Activated naive CD8-positive, alpha-beta T cell treated with anti-CD3 and anti-CD28 coated beads, Interleukin-2, amount 50 U/mL, for 24 hours (primary cell): Measurements from ENCODE around the gene RAET1E.
"Not testable (repeated sequence)": the region's sequence is repeated elsewhere in the genome, so short reads cannot be mapped to it uniquely, and the experiment has no call there.

ENCODE experiments used
- ATAC-seq: fragments of 150-1000 bp; cut with Tn5 transposase; one replicate; pipeline ENCODE4 v1.10.0; 2021
- DNase-seq: peaks from one replicate; pipeline ENCODE4 v3.0.0; 2021
- H3K27ac Mint-ChIP-seq: one replicate; pipeline ENCODE4 v1.8.0; 2021; ENCODE audit warnings: mild to moderate bottlenecking, mixed read lengths
- H3K27me3 Mint-ChIP-seq: one replicate; pipeline ENCODE4 v1.8.0; 2021; ENCODE audit warnings: mixed read lengths
- H3K36me3 Mint-ChIP-seq: one replicate; pipeline ENCODE4 v1.8.0; 2021; ENCODE audit warnings: low read depth, mixed read lengths
- H3K4me1 Mint-ChIP-seq: one replicate; pipeline ENCODE4 v1.8.0; 2021; ENCODE audit warnings: mixed read lengths
- H3K4me3 Mint-ChIP-seq: one replicate; pipeline ENCODE4 v1.8.0; 2021; ENCODE audit warnings: mild to moderate bottlenecking, moderate library complexity, mixed read lengths
- H3K9me3 Mint-ChIP-seq: one replicate; pipeline ENCODE4 v1.8.0; 2021; ENCODE audit warnings: mixed read lengths

RAET1E gene

GRCh38 chr6:149876241-149876933, 21.5 kb downstream of the RAET1E start:
- no peaks in the 10 kb centered on the region for H3K36me3 Mint-ChIP-seq

DNA sequence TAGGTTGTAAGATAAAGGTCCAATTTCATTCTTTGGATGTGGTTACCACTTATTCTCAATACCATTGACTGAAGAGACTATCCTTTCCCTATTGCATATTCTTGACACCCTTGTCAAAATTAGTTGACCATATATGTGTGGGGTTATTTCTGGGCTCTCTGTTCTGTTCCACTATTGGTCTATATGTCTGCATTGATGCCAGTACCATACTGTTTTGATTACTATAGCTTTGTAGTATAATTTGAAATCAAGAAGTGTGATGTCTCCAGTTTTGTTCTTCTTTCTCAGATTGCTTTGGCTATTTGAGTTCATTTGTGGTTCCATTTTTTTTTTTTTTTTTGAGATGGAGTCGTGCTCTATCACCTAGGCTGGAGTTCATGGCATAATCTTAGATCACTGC, 25.7 kb downstream of the RAET1E start:
- no peaks in the 10 kb centered on the region for H3K36me3 Mint-ChIP-seq
- no peaks in the 10 kb centered on the region for H3K4me1 Mint-ChIP-seq
- no peak overlapping the region for H3K27ac Mint-ChIP-seq
- ATAC-seq: no peak
- no peak overlapping the region for H3K4me3 Mint-ChIP-seq
- peaks cover 5% of the 10 kb centered on the region for H3K9me3 Mint-ChIP-seq
- no peak for DNase-seq
- H3K27me3 Mint-ChIP-seq: peaks cover 17% of the 10 kb centered on the region

More at GRCh38 chr6:149876241-149876933, 21.5 kb downstream of the RAET1E start:
- DNase-seq: no peak
- Mint-ChIP-seq H3K4me1 (no peaks in the 10 kb centered on the region), H3K27ac (no peak overlapping the region), H3K4me3 (no peak overlapping the region), H3K9me3 (peaks cover 5% of the 10 kb centered on the region), H3K27me3 (peaks cover 37% of the 10 kb centered on the region)
- ATAC-seq: no peak

DNA sequence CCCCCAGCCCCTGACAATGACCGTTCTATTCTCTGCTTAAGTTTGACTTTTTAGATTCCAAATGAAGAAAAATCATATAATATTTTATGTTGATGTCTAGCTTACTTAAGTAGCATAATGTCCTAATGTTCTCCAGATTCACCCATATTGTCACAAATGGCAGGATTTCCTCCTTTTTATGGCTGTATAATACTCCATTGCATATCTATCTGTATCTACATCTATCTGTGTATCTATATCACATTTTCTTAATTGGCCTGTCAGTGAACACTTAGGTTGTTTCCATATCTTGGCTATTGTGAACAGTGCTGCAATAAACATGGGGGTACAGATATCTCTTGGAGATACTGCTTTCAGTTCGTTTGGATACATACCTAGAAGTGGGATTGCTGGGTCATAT, 26.7 kb downstream of the RAET1E start:
- Mint-ChIP-seq H3K27me3 (peaks cover 14% of the 10 kb centered on the region), H3K36me3 (no peaks in the 10 kb centered on the region), H3K4me3 (no peak overlapping the region), H3K4me1 (no peaks in the 10 kb centered on the region), H3K9me3 (peaks cover 5% of the 10 kb centered on the region), H3K27ac (no peak overlapping the region)
- no peak for ATAC-seq
- no peak for DNase-seq

- H3K27me3 Mint-ChIP-seq: peaks cover 19% of the 10 kb centered on the region
- no peak overlapping the region for H3K27ac Mint-ChIP-seq
- no peak for DNase-seq
- ATAC-seq: no peak
- no peak overlapping the region for H3K4me3 Mint-ChIP-seq
- peaks cover 4% of the 10 kb centered on the region for H3K4me1 Mint-ChIP-seq
- no peaks in the 10 kb centered on the region for H3K36me3 Mint-ChIP-seq
- H3K9me3 Mint-ChIP-seq: peaks cover 5% of the 10 kb centered on the region
Measured at GRCh38 chr6:149869275-149869892, 28.5 kb downstream of the RAET1E start.

DNA sequence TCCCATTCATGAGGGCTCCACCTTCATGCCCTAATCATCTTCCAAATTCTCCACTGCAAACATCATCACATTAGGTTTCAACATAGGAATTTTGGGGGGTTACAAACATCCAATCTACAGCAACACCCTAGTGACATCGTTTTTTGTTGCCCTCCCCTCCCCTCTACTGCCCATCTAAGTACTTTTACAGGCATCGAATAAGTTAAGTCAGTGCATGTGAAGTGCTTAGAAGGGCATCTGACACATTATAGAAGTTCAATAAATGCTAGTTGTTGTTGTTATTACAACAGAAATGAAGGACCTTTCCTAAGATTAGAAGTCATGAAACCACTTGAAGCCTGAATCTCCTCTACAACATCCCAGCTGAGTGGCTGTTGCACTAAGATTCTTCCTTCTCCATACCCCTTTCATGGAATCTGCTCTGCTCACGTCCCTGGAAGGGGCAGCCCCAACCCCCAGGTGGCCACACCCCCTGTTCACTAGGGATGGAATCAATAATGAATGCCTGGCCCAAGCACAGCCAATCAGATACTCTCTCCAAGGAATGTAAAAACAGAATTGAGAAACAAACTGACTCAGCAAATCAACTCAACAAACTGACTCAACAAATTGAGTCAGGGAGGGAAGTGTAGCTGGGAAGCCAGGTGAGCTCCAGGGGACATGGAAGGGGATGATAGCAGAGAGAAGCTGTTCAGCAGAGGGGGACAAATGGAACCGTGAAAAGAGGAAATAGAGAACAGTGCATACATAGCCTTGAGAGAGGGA, 29.9 kb downstream of the RAET1E start:
- H3K4me3 Mint-ChIP-seq: no peak overlapping the region
- H3K36me3 Mint-ChIP-seq: no peaks in the 10 kb centered on the region
- H3K4me1 Mint-ChIP-seq: peaks cover 5% of the 10 kb centered on the region
- peaks cover 9% of the 10 kb centered on the region for H3K27me3 Mint-ChIP-seq
- H3K27ac Mint-ChIP-seq: no peak overlapping the region
- peaks cover 5% of the 10 kb centered on the region for H3K9me3 Mint-ChIP-seq
- ATAC-seq: no peak
- no peak for DNase-seq

GRCh38 chr6:149864578-149865535, 33.1 kb downstream of the RAET1E start:
- Mint-ChIP-seq H3K36me3 (no peaks in the 10 kb centered on the region), H3K27me3 (peaks cover 32% of the 10 kb centered on the region), H3K4me1 (peaks cover 9% of the 10 kb centered on the region), H3K9me3 (no peaks in the 10 kb centered on the region), H3K27ac (no peak overlapping the region), H3K4me3 (peak overlapping the region; percentile 38)
- ATAC-seq: no peak
- DNase-seq: peak; percentile 10

- DNase-seq: peak; percentile 82
- ATAC-seq: peak; percentile 92
- no peaks in the 10 kb centered on the region for H3K36me3 Mint-ChIP-seq
- no peak within 1 kb of the TSS for H3K27ac Mint-ChIP-seq
- H3K4me1 Mint-ChIP-seq: peaks cover 9% of the 10 kb centered on the region
- H3K27me3 Mint-ChIP-seq: peaks cover 29% of the 10 kb centered on the region
- H3K4me3 Mint-ChIP-seq: peak within 1 kb of the TSS; percentile 79
- no peaks in the 10 kb centered on the region for H3K9me3 Mint-ChIP-seq
Measured at GRCh38 chr6:149863698-149864577, 34.0 kb downstream of the RAET1E start, which contains the start of gene LRP11. Gene LRP11 (minus strand): TSS chr6:149864359. CDS start chr6:149864020, 339 bp downstream.

DNA sequence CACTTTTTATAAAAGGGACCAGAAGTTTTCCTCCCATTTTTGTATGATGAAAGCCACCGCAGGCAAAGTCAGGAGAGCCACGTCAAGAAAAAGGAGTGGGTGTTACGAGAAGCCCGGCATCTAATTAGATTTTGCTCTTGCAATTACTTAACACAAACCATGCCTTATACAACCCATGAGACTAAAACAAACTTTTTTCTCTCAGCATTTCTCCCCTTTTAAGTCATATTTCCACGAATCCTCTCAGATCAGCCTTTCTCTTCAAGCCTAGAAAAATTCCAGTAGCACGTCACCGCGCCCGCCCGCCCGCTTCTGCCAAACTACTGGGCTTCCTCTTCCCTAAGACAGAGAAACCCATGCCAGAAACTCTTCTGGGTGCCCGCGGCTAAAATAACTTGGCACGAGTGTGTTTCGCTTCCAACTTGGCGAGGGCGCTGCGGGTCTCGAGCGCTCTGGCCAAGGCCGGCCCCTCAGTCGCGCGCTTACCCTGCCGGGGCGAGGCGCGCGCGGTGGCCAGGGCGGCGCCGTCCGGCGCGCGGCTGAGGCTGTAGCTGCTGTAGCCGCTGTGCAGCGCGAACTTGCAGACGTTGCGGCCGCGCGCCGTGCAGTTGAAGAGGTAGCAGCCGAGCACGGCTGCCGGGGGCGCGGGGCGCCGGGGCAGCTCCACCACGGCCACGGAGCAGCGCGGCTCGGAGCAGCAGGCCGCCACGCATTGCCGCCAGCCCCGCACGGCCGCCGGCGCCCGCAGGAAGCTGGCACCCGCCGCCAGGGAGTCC, 34.8 kb downstream of the RAET1E start:
- peak overlapping the region; percentile 79 for H3K4me3 Mint-ChIP-seq
- H3K9me3 Mint-ChIP-seq: no peaks in the 10 kb centered on the region
- DNase-seq (peak; percentile 40), ATAC-seq (peak; percentile 26)
- peaks cover 9% of the 10 kb centered on the region for H3K4me1 Mint-ChIP-seq
- H3K27me3 Mint-ChIP-seq: peaks cover 29% of the 10 kb centered on the region
- H3K36me3 Mint-ChIP-seq: no peaks in the 10 kb centered on the region
- H3K27ac Mint-ChIP-seq: no peak overlapping the region

- not testable (repeated sequence) for H3K27ac Mint-ChIP-seq, ATAC-seq, H3K9me3 Mint-ChIP-seq, H3K36me3 Mint-ChIP-seq, H3K4me3 Mint-ChIP-seq, DNase-seq, H3K4me1 Mint-ChIP-seq
- peaks cover 29% of the 10 kb centered on the region for H3K27me3 Mint-ChIP-seq
Measured at GRCh38 chr6:149862424-149862738, 35.5 kb downstream of the RAET1E start.

GRCh38 chr6:149861603-149862423, 36.1 kb downstream of the RAET1E start:
- Mint-ChIP-seq H3K4me3 (no peak overlapping the region), H3K27me3 (peaks cover 29% of the 10 kb centered on the region), H3K4me1 (peaks cover 9% of the 10 kb centered on the region), H3K9me3 (no peaks in the 10 kb centered on the region), H3K36me3 (no peaks in the 10 kb centered on the region), H3K27ac (no peak overlapping the region)
- DNase-seq (no peak), ATAC-seq (no peak)

DNA sequence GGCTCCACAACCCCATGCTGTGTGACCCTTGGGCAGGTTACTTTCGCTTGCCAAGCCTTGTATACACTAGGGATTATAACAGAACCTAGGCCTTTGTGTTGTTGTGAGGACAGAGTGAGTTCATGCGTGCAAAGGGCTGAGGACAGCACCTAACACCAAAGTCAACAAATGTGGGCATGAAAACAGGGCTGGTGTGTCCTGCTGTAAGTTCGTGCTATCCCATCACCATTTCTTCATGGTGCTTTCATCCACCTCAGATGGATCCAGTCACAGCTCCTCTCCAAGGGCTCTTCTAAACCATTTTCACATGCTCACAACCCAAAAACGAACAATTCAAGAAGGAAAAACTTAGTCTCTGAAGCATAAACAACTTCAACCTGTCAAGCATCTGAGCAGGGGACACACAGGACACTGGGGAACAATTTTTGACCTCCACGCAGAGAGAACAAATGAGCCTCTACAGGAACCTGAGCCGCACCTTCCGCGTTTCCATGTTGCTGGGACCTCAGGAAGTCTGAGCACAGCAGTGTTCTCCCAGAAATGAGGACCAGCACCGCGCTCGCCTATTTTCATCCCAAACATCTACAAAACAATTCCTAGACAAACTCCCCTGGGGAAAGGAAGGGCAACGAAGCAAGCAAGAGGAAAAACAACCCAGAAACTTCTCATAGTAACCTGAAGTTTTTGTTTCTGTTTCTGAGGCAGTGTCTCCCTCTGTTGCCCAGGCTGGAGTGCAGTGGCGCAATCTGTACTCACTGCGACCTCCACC, 36.9 kb downstream of the RAET1E start:
- Mint-ChIP-seq H3K4me1 (peaks cover 9% of the 10 kb centered on the region), H3K27ac (no peak overlapping the region)

DNA sequence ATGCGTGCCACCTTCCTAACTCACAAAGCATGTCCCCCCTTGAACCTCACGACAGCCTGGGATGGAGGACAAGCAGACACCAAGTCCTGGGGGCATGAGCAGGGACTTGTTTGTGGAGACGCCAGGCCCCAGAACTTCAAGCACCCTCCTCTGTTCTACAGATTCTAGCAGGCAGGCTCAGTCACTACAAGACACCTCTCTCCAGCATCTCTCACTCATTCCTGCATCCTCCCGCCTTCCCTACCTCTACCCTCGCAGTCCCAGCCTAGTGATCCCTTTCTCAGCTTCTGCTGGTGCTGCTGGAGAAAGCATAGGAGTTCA, 37.4 kb downstream of the RAET1E start:
- H3K27me3 Mint-ChIP-seq: peaks cover 31% of the 10 kb centered on the region
- H3K4me3 Mint-ChIP-seq: no peak overlapping the region
- H3K9me3 Mint-ChIP-seq: no peaks in the 10 kb centered on the region
- DNase-seq: no peak
- H3K36me3 Mint-ChIP-seq: no peaks in the 10 kb centered on the region
- no peak overlapping the region for H3K27ac Mint-ChIP-seq
- no peak for ATAC-seq
- peaks cover 9% of the 10 kb centered on the region for H3K4me1 Mint-ChIP-seq

More for the DNA sequence above, 36.9 kb downstream of the RAET1E start:
- H3K27me3 Mint-ChIP-seq: peaks cover 31% of the 10 kb centered on the region
- DNase-seq (no peak), ATAC-seq (no peak)
- H3K36me3 Mint-ChIP-seq: no peaks in the 10 kb centered on the region
- H3K9me3 Mint-ChIP-seq: no peaks in the 10 kb centered on the region
- H3K4me3 Mint-ChIP-seq: no peak overlapping the region
